KMS-11 (cell line): ENCODE results near the gene POU2AF3.

ENCODE experiments used
- H2AFZ ChIP-seq: fragments of 200-600 bp; sonication (generic); 2 replicates; pipeline ENCODE4 v1.6.1; 2016; ENCODE audit warnings: antibody characterized with exemption, mixed run types, low read depth
- H3K27ac ChIP-seq: fragments of 200-600 bp; sonication (generic); 2 replicates; pipeline ENCODE4 v1.6.1; 2016; ENCODE audit warnings: mild to moderate bottlenecking, mixed run types
- H3K27me3 ChIP-seq: fragments of 200-600 bp; sonication (generic); 2 replicates; pipeline ENCODE4 v1.6.1; 2017; ENCODE audit warnings: mild to moderate bottlenecking, low read depth, mixed run types, moderate library complexity; ENCODE audit not compliant: insufficient read depth
- H3K36me3 ChIP-seq: fragments of 200-600 bp; sonication (generic); 2 replicates; pipeline ENCODE4 v1.6.1; 2017; ENCODE audit warnings: mild to moderate bottlenecking, mixed run types; ENCODE audit not compliant: insufficient read depth
- H3K4me1 ChIP-seq: fragments of 200-600 bp; sonication (generic); 2 replicates; pipeline ENCODE4 v1.6.1; 2016; ENCODE audit warnings: mild to moderate bottlenecking, low read depth, mixed run types; ENCODE audit not compliant: poor library complexity, severe bottlenecking
- H3K4me2 ChIP-seq: fragments of 200-600 bp; sonication (generic); 2 replicates; pipeline ENCODE4 v1.7.0; 2016; ENCODE audit warnings: mild to moderate bottlenecking, mixed run types
- H3K4me3 ChIP-seq: fragments of 200-600 bp; sonication (generic); IDR thresholded peaks from 2 replicates; pipeline ENCODE4 v1.6.1; 2017; ENCODE audit warnings: low read depth, low read length, mixed read lengths; ENCODE audit not compliant: insufficient read depth
- H3K79me2 ChIP-seq: fragments of 200-600 bp; sonication (generic); 2 replicates; pipeline ENCODE4 v1.6.1; 2016; ENCODE audit warnings: low read depth, mixed run types; ENCODE audit not compliant: insufficient read depth
- H3K9ac ChIP-seq: fragments of 200-600 bp; sonication (generic); 2 replicates; pipeline ENCODE4 v1.6.1; 2016; ENCODE audit warnings: mild to moderate bottlenecking, mixed run types
- H4K20me1 ChIP-seq: fragments of 200-600 bp; sonication (generic); 2 replicates; pipeline ENCODE4 v1.6.1; 2016; ENCODE audit warnings: mild to moderate bottlenecking, mixed run types; ENCODE audit not compliant: insufficient read depth
- TF ChIP-seq, protein P1 (sequence below): fragments of 200-600 bp; sonication (generic); conservative IDR thresholded peaks from 2 replicates; pipeline ENCODE4 v1.6.1; 2017; ENCODE audit warnings: low read depth, mild to moderate bottlenecking, antibody characterized with exemption, low read length, moderate library complexity, mixed read lengths

The POU2AF3 gene

DNA sequence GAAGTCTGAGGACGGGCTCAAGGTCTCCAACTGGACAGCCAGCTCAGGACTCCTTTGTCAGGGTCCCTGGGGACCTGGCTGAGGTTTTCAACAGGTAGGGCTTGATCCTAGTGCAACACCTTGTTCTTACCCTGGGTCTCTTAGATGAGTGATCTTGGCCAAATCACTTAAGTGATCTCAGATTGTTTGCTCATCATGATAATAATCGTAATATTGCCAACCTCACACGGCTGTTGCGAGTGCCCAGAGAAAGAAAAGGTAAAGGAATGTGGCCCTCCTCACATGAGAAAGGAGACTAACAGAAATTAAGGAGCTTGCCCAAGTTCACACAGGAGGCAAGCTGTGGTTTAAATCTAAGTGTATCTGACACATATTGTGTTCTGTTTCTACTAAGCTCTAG lies 28.5 kb downstream of the POU2AF3 start:
- no peaks in the 10 kb centered on the region for H3K27me3 ChIP-seq
- no peaks in the 10 kb centered on the region for H3K4me1 ChIP-seq
- no peaks in the 10 kb centered on the region for H3K79me2 ChIP-seq
- no peak overlapping the region for H3K4me3 ChIP-seq
- no peaks in the 10 kb centered on the region for H3K36me3 ChIP-seq
- H4K20me1 ChIP-seq = no peaks in the 10 kb centered on the region
- no peak overlapping the region for H2AFZ ChIP-seq
- no peak overlapping the region for H3K4me2 ChIP-seq
- H3K9ac ChIP-seq = no peak overlapping the region
- TF ChIP-seq, protein P1, sequence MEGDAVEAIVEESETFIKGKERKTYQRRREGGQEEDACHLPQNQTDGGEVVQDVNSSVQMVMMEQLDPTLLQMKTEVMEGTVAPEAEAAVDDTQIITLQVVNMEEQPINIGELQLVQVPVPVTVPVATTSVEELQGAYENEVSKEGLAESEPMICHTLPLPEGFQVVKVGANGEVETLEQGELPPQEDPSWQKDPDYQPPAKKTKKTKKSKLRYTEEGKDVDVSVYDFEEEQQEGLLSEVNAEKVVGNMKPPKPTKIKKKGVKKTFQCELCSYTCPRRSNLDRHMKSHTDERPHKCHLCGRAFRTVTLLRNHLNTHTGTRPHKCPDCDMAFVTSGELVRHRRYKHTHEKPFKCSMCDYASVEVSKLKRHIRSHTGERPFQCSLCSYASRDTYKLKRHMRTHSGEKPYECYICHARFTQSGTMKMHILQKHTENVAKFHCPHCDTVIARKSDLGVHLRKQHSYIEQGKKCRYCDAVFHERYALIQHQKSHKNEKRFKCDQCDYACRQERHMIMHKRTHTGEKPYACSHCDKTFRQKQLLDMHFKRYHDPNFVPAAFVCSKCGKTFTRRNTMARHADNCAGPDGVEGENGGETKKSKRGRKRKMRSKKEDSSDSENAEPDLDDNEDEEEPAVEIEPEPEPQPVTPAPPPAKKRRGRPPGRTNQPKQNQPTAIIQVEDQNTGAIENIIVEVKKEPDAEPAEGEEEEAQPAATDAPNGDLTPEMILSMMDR = no peak
- H3K27ac ChIP-seq = no peak overlapping the region

DNA sequence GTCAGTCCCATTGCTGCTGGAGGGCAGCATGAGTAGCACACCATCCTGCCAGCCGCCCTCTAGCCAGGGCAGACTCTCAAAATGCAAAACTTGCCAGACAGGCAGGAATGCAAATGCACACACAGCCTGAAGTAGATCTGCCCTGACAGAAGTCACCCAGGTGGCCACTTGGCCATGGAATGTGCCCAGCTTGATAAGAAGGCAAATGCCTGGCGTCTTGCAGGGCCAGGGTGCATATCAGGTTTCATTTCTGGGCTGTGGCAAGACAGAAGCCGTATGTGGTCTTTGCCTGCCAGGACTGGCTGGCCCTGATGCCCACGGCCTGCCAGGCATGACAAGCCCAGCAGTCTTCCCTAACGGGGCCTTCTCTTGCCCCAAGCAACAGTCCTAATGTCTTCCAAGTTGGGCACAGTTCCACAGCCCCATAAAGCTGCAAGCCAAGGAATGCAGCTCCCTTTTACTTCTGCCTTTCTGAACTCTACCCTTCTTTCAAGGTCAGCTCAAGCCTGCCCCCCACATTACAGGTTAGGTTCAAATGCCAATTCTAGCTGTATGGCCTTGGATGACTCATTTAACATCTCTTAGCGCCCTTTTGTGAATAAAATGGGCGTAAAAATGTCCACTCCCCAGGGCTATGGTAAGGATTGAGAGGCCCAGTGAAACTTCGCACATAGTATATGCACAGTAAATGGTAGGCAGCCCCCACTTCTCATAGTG lies 29.7 kb downstream of the POU2AF3 start:
- TF ChIP-seq, protein P1 = no peak
- H4K20me1 ChIP-seq = no peaks in the 10 kb centered on the region

DNA sequence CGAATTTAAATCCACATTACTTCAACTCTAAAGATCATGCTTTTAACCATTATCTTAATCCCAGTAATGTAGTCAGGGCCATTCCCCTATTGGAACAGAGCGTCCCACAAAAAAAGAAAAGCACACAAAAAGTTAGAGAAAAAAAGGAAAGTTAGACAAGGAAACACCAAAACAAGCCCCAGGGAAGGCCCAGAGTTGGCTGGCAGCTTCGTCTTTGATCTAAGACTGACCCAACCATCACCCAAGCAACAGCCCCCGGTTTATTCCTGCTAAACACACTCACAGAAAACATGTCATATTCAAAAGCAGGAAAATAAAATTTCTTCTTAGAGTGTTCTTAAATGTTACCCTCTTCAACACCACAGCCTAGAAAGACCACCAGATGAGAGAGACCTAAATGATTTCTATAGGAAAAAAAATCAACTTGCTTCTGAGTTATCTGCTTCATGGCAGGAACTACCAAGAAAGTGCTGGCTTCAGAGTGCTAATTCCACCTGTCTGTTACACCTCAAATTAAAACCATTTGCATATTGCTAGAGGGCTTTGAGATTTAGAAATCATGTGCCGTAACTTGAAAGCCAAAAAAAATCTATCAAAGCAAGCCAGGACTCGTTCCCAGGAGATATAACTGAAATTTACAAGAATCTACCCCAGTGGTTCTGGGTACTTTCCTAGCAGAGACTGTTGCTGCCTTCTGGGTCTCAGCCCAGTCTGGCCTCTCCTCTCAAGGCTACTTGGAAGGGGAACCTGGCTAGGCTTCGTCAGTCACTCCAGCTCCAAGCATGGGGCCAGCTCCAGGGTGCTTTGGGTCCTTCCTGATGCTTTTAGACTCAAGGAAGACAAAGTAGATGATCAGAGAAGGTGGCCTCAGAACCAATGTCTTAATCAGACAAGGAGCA lies 31.2 kb downstream of the POU2AF3 start:
- Histone ChIP-seq H3K79me2 (no peaks in the 10 kb centered on the region), H3K27ac (no peak overlapping the region), H3K4me3 (no peak overlapping the region), H3K27me3 (no peaks in the 10 kb centered on the region), H3K36me3 (no peaks in the 10 kb centered on the region), H3K9ac (no peak overlapping the region), H3K4me1 (no peaks in the 10 kb centered on the region), H2AFZ (no peak overlapping the region), H4K20me1 (no peaks in the 10 kb centered on the region), H3K4me2 (no peak overlapping the region)
- TF ChIP-seq, protein P1 = no peak

More for the DNA sequence above, 29.7 kb downstream of the POU2AF3 start:
- no peak overlapping the region for H3K9ac ChIP-seq
- no peaks in the 10 kb centered on the region for H3K27me3 ChIP-seq
- H3K27ac ChIP-seq = no peak overlapping the region
- H3K4me2 ChIP-seq = no peak overlapping the region
- no peaks in the 10 kb centered on the region for H3K4me1 ChIP-seq
- no peak overlapping the region for H2AFZ ChIP-seq
- H3K79me2 ChIP-seq = no peaks in the 10 kb centered on the region
- H3K4me3 ChIP-seq = no peak overlapping the region
- no peaks in the 10 kb centered on the region for H3K36me3 ChIP-seq

DNA sequence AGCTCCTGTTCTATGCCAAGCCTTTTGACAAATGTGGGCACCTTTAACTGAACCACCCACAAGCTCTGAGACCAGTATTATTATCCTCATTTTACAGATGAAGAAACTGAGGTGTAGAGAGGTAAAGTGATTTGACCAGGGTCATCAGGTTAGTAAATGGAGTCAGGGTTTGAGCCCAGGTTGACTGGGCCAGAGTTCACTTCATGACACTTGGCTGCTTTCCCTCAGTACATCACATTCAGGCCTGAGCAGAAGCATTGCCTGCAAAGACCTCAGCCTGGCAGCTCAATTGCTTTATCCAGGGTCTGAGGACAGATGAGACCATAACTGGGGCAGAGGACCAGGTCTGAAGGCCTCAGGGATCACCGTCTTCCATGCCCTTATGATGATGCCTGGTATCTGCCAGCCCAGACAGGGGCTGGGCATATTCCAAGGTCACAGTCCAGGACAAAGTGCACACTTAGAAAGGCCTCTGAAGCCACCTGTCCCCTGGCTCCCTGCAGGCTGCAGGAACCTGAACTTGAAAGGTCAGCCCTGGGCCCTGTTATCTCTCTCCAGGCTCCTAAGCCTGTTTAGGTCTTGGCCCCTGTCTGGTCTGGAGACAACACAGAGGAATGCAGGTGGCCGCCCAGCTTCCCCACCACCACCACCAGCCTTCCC lies 32.0 kb downstream of the POU2AF3 start:
- H3K27me3 ChIP-seq = no peaks in the 10 kb centered on the region
- H2AFZ ChIP-seq = no peak overlapping the region
- H3K4me2 ChIP-seq = no peak overlapping the region
- no peak overlapping the region for H3K27ac ChIP-seq
- H3K4me1 ChIP-seq = no peaks in the 10 kb centered on the region
- no peaks in the 10 kb centered on the region for H3K36me3 ChIP-seq
- H3K79me2 ChIP-seq = no peaks in the 10 kb centered on the region
- TF ChIP-seq, protein P1 = no peak
- H4K20me1 ChIP-seq = no peaks in the 10 kb centered on the region
- no peak overlapping the region for H3K4me3 ChIP-seq
- no peak overlapping the region for H3K9ac ChIP-seq
